Common myeloid progenitor, CD34-positive (primary cell): ENCODE results near the gene C22orf15.
A peak's percentile ranks its signal among the peaks of the same experiment; 100 is the strongest.

ENCODE experiments used
- CTCF ChIA-PET: fragments of 350-600 bp; sonication (Branson Sonifier 250); formaldehyde crosslinking; loops from one replicate; lab custom pipeline; 2021; ENCODE audit warnings: antibody characterized with exemption; lab: Charles Lee
- POLR2A ChIA-PET: fragments of 350-600 bp; sonication (Branson Sonifier 250); formaldehyde crosslinking; loops from one replicate; lab custom pipeline; 2021; ENCODE audit warnings: antibody characterized with exemption; lab: Charles Lee
- DNase-seq, 3 donors: peaks; one replicate each; pipeline versions ENCODE4 v3.0.0 to v3.0.0-alpha.2; 2013
- H3K27ac ChIP-seq, 2 experiments: 1 replicate in 1 of 2; 2 replicates in 1 of 2; pipeline ENCODE4 v1.7.0; 2013; ENCODE audit warnings: inconsistent platforms in 2 of 2, low read length in 2 of 2, mild to moderate bottlenecking in 2 of 2, low read depth in 1 of 2, moderate library complexity in 1 of 2; ENCODE audit not compliant: severe bottlenecking in 2 of 2, insufficient read depth in 1 of 2, poor library complexity in 1 of 2
- H3K27me3 ChIP-seq, 5 experiments: replicated peaks in 2 of 5; 1 replicate in 3 of 5; 2 replicates in 2 of 5; pipeline versions ENCODE4 v1.6.1 to v1.7.0; 2013; ENCODE audit warnings: low read length in 4 of 5, mild to moderate bottlenecking in 2 of 5, moderate library complexity in 2 of 5, inconsistent platforms in 1 of 5; ENCODE audit not compliant: insufficient read depth in 5 of 5, control insufficient read depth in 4 of 5
- H3K36me3 ChIP-seq, 4 experiments: 1 replicate in 2 of 4; 2 replicates in 2 of 4; pipeline versions ENCODE4 v1.6.1 to v1.7.0; 2013; ENCODE audit warnings: low read length in 3 of 4, control low read depth in 1 of 4, mild to moderate bottlenecking in 1 of 4; ENCODE audit not compliant: control insufficient read depth in 4 of 4, insufficient read depth in 4 of 4
- H3K4me1 ChIP-seq, 4 experiments: 1 replicate in 3 of 4; 2 replicates in 1 of 4; pipeline versions ENCODE4 v1.6.1 to v1.7.1; 2013; ENCODE audit warnings: low read length in 3 of 4, mild to moderate bottlenecking in 3 of 4, control low read depth in 1 of 4, inconsistent platforms in 1 of 4, moderate library complexity in 1 of 4; ENCODE audit not compliant: control insufficient read depth in 4 of 4, insufficient read depth in 4 of 4; ENCODE audit errors: control extremely low read depth in 1 of 4
- H3K4me3 ChIP-seq, 7 experiments: 1 replicate in 4 of 7; 2 replicates in 3 of 7; pipeline versions ENCODE4 v1.5.1 to v1.7.0; 2013; ENCODE audit warnings: mild to moderate bottlenecking in 7 of 7, low read length in 6 of 7, moderate library complexity in 6 of 7, inconsistent platforms in 2 of 7, low read depth in 2 of 7, control low read depth in 1 of 7; ENCODE audit not compliant: insufficient read depth in 4 of 7, control insufficient read depth in 1 of 7; ENCODE audit errors: extremely low read depth in 1 of 7
- H3K9me3 ChIP-seq, 5 experiments: 1 replicate in 4 of 5; 2 replicates in 1 of 5; pipeline versions ENCODE4 v1.6.1 to v1.7.1; 2013; ENCODE audit warnings: low read length in 4 of 5, mild to moderate bottlenecking in 2 of 5, inconsistent platforms in 1 of 5, low read depth in 1 of 5, moderate library complexity in 1 of 5; ENCODE audit not compliant: control insufficient read depth in 4 of 5, insufficient read depth in 2 of 5; ENCODE audit errors: control extremely low read depth in 1 of 5
- WGBS: methylation state at CpG from one replicate; pipeline ENCODE4 v1.1.5; 2013; ENCODE audit not compliant: insufficient coverage; 5-methylcytosine and 5-hydroxymethylcytosine counted together

C22orf15 gene

GRCh38 chr22:23750367-23750713 lies 12.4 kb upstream of the C22orf15 start:
- no peaks in the 10 kb centered on the region for H3K36me3 ChIP-seq
- WGBS = 24% methylated on average over 5 of the region's 5 CpGs
- ChIA-PET POLR2A (interaction anchor here (0.6 to 0.9 kb wide), 2 partner anchors 32 to 33 kb away, joined by 4 read pairs; no protein-coding TSS in a partner anchor), CTCF (interaction anchor here (1.2 to 2.7 kb wide), 4 partner anchors 11 to 43 kb away, joined by 3 to 10 read pairs (median 3); partner anchors contain the start of gene SMARCB1)
- peak overlapping the region; percentile 54 to 91 (median 79) for H3K4me3 ChIP-seq
- DNase-seq = no peak
- H3K27ac ChIP-seq = peak overlapping the region in 1 of 2 experiments; percentile 80
- H3K4me1 ChIP-seq = peaks cover 3 to 51% (median 48%) of the 10 kb centered on the region in 4 experiments
- H3K9me3 ChIP-seq = no peaks in the 10 kb centered on the region
- H3K27me3 ChIP-seq = no peaks in the 10 kb centered on the region

DNA sequence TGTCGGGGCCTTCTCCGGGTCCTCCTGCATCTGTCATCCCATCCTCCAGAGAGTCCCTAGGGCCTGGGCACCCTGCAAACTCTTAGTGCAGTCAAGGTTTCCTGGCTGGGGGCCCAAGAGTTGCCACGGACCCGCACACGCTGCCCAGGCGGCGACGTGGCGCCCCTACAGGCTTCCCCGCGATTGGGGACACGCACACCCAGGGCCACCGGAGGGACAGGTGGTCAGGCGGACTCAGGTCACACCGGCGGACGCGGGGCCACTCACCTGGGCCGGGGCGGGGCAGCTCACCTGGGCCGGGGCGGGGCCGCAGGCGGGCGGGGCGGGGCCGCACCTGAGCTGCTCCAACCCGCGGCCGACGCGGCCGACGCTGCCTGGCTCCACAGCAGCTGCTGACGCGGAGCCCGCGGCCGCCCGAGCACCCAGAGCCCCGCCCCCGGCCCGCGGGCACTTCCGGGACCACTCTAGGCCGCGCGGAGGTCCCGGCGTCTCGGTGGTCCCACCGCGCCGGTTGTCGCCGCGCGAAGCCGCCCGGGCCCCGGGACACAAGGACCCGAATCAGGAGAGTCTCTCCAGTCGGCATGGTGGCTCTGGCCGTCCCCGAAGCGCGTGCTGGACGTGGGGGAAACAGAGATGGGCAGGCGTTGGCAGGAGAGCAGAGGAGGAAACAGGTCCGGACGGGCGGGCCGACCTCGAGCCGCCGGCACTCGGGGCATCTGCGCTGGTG lies 11.9 kb upstream of the C22orf15 start, which contains the start of gene ZNF70:
TSS of gene ZNF70 (minus strand) at position 399 of the 727 bp plus-strand sequence. CDS start 5,972 bp downstream, outside the sequence.
- H3K4me1 ChIP-seq = peaks cover 3 to 48% (median 46%) of the 10 kb centered on the region in 4 experiments
- ChIA-PET CTCF (interaction anchor here (1.2 to 1.6 kb wide), 3 partner anchors 24 to 42 kb away, joined by 3 read pairs; partner anchors contain the start of gene SMARCB1), POLR2A (interaction anchor here (0.6 to 0.9 kb wide), 2 partner anchors 32 to 34 kb away, joined by 4 read pairs; no protein-coding TSS in a partner anchor)
- no peaks in the 10 kb centered on the region for H3K9me3 ChIP-seq
- H3K36me3 ChIP-seq = no peaks in the 10 kb centered on the region
- peak within 1 kb of the TSS in 1 of 2 experiments; percentile 86 for H3K27ac ChIP-seq
- H3K4me3 ChIP-seq = peak within 1 kb of the TSS; percentile 54 to 91 (median 81)
- no peaks in the 10 kb centered on the region for H3K27me3 ChIP-seq
- peak; percentile 88 to 92 (median 92) for DNase-seq
- 0% methylated on average over 57 of the region's 78 CpGs for WGBS

DNA sequence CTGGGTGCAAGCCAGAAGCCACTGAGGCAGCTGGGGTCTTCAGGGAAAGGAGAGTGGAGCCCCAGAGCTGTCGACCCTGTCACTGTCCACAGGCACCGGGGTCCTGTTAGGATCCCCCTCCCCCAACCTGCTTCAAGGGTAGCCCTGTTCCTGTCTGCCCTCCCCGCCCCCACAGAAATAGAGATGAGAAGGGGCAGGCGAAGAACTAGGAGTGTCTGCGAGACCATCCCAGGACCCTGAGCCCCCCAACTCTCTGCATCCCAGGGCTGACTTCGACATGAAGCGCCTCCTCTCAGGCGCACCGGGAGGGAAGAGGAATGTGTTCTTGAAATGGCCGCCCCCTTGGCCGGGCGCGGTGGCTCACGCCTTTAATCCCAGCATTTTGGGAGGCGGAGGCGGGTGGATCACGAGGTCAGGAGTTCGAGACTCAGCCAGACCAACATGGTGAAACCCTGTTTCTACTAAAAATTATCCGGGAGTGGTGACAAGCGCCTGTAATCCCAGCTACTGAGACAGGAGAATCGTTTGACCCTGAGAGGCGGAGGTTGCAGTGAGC lies 11.3 kb upstream of the C22orf15 start:
- ChIA-PET CTCF (interaction anchor here (1.3 kb wide), 1 partner anchor 15 kb away, joined by 3 read pairs; no protein-coding TSS in a partner anchor), POLR2A (interaction anchor here (0.9 kb wide), 1 partner anchor 35 kb away, joined by 4 read pairs; no protein-coding TSS in a partner anchor)
- no peak for DNase-seq
- H3K4me3 ChIP-seq = peak overlapping the region; percentile 54 to 91 (median 81)
- peaks cover 3 to 48% (median 42%) of the 10 kb centered on the region in 4 experiments for H3K4me1 ChIP-seq
- H3K27ac ChIP-seq = peak overlapping the region in 1 of 2 experiments; percentile 86
- WGBS = 38% methylated on average over 13 of the region's 22 CpGs
- no peaks in the 10 kb centered on the region for H3K36me3 ChIP-seq
- no peaks in the 10 kb centered on the region for H3K27me3 ChIP-seq
- H3K9me3 ChIP-seq = no peaks in the 10 kb centered on the region

DNA sequence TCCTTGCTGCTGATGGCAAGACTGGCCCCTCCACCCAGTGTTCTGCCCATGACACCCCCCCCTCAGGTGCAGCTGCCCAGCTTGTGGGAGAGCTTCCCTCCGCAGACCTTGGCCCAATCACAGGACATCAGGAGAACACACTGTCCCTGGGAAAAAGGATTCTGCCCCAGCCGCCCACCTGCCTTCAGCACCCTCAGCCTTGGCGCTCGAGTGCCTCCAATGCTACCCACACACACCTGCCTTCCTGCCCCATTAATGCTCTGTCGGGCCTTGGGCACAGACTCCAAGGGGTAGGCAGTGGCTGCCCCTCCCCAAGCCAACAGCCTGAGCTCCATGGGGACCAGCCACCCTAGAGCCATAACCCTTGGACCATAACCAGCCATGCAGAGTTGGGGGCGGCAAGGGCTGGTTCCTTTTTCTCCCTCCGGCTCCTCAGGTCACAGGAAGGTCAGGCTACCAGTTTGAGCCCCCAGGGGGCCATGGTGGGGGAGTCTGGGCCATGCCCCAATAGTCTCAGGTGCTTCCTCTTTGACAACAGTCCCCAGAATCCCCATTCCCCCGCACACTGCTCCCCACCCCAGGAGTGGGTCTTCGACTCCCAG lies 10.6 kb upstream of the C22orf15 start:
- peaks cover 2 to 52% (median 44%) of the 10 kb centered on the region in 4 experiments for H3K4me1 ChIP-seq
- POLR2A ChIA-PET = no interaction called here
- H3K27me3 ChIP-seq = no peaks in the 10 kb centered on the region
- no peak overlapping the region for H3K27ac ChIP-seq
- peak in 2 of 3 donors; percentile 68 to 82 for DNase-seq
- 55% methylated on average over 6 of the region's 9 CpGs for WGBS
- H3K4me3 ChIP-seq = peak overlapping the region in 4 of 7 experiments; percentile 19 to 91 (median 32)
- no peaks in the 10 kb centered on the region for H3K9me3 ChIP-seq
- H3K36me3 ChIP-seq = no peaks in the 10 kb centered on the region
- CTCF ChIA-PET = interaction anchor here (1.3 kb wide), 1 partner anchor 15 kb away, joined by 3 read pairs; no protein-coding TSS in a partner anchor

DNA sequence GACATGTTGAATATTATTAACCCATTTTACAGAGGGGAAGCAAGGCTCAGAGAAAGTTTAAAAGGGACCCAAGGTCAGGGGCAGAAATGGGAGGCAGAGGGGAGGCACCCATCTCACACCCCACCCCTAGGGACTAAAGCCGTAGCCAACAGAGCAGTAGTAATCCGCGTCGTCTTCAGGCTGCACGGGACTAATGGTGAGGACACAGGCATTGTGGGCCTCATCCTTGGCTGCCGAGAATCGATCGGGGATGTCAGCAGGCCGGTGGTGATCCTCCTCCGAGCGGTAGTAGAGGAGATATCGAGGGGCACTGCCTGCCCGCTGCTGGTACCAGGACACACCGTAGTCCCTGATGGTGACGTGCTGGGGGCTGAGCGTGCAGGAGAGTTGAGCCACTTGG lies 10.0 kb upstream of the C22orf15 start:
- H3K9me3 ChIP-seq = no peaks in the 10 kb centered on the region
- H3K27ac ChIP-seq = no peak overlapping the region
- H3K36me3 ChIP-seq = no peaks in the 10 kb centered on the region
- ChIA-PET CTCF (interaction anchor here (1.2 to 7.2 kb wide), 3 partner anchors 10 to 16 kb away, joined by 3 to 36 read pairs (median 6); partner anchors contain the start of genes C22orf15 and CHCHD10), POLR2A (no interaction called here)
- H3K4me1 ChIP-seq = peaks cover 2 to 57% (median 44%) of the 10 kb centered on the region in 4 experiments
- H3K4me3 ChIP-seq = peak overlapping the region in 1 of 7 experiments; percentile 19
- 92% methylated on average over 16 of the region's 16 CpGs for WGBS
- no peaks in the 10 kb centered on the region for H3K27me3 ChIP-seq
- DNase-seq = no peak

DNA sequence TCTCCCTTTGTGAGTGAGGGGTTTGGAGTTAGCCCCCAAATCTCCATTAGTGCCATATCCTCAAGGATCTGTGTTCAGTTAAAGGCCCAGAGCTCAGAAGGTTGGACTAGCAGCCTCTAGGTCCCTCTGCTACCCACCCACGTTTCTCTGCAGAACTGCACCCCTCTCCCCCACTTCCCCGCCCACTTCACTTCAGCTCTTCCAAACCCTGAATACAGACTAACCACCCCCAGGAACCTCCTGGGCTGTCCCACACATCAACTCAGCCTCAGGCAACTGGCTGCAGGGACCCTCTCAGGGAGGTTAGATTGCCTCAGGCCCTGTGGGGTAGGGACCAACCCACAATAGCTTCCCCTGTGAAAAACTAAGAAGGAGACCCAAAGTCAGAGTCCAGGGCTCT lies 9.4 kb upstream of the C22orf15 start:
- Histone ChIP-seq H3K9me3 (no peaks in the 10 kb centered on the region), H3K27me3 (no peaks in the 10 kb centered on the region), H3K4me3 (no peak overlapping the region), H3K36me3 (no peaks in the 10 kb centered on the region), H3K4me1 (peaks cover 2 to 53% (median 41%) of the 10 kb centered on the region in 4 experiments), H3K27ac (no peak overlapping the region)
- ChIA-PET POLR2A (no interaction called here), CTCF (interaction anchor here (1.2 to 7.2 kb wide), 2 partner anchors 9 to 15 kb away, joined by 6 to 36 read pairs; partner anchors contain the start of genes C22orf15 and CHCHD10)
- peak in 2 of 3 donors; percentile 29 to 37 for DNase-seq
- WGBS = 71% methylated on average over 1 of the region's 2 CpGs
